ENCODE measurements around the gene MAP3K19.

MAP3K19 gene

DNA sequence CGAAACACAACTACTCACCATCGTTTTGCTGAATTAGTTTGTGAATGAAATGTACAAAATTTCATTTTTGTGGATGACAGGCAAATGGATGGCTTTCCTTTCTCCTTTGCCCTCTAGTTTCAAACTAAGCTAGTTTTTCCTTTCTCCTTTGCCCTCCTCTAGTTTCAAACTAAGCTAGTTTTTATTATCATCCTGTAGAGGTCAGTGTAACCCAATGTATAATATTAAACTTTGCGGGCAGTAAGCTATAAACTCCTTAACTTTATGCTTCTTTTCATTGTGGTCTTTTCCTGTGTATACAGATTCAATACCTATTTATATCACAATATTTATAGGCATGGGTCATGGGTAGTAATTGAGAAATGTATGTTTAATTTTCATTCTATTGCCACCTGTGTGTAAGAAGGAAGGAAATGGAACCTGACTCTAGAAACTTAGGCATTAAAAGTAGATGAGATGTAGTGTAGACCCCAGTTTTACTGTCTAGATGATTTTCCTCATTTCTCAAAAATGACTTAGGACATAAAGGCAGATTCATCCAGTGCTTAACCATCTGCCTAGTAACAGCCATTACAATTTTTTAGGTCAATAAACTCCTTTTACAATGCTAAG, 58.1 kb downstream of the MAP3K19 start:
- Histone ChIP-seq H3K27ac (ENCODE audit: low read depth, low read length) (no peak overlapping the region), H3K36me3 (ENCODE audit: control insufficient read depth, low read length) (no peaks in the 10 kb centered on the region), H3K4me1 (ENCODE audit: control insufficient read depth, low read length) (no peaks in the 10 kb centered on the region), H3F3A (ENCODE audit: control insufficient read depth, insufficient read depth) (no peaks in the 10 kb centered on the region), H3K79me2 (ENCODE audit: control insufficient read depth, low read length) (no peaks in the 10 kb centered on the region), H3K9me2 (replicated peaks; ENCODE audit: control insufficient read depth, low read length) (no peaks in the 10 kb centered on the region), H3K9me3 (ENCODE audit: control insufficient read depth, insufficient read depth, low read length) (no peaks in the 10 kb centered on the region), H3K27me3 (ENCODE audit: control insufficient read depth, low read length) (peaks cover 22% of the 10 kb centered on the region), H3K4me2 (ENCODE audit: low read length) (no peak overlapping the region), H3K4me3 (ENCODE audit: low read length) (no peak overlapping the region), H4K20me1 (ENCODE audit: control insufficient read depth, insufficient read depth, low read depth, low read length) (no peaks in the 10 kb centered on the region)
- TF ChIP-seq, protein P1, sequence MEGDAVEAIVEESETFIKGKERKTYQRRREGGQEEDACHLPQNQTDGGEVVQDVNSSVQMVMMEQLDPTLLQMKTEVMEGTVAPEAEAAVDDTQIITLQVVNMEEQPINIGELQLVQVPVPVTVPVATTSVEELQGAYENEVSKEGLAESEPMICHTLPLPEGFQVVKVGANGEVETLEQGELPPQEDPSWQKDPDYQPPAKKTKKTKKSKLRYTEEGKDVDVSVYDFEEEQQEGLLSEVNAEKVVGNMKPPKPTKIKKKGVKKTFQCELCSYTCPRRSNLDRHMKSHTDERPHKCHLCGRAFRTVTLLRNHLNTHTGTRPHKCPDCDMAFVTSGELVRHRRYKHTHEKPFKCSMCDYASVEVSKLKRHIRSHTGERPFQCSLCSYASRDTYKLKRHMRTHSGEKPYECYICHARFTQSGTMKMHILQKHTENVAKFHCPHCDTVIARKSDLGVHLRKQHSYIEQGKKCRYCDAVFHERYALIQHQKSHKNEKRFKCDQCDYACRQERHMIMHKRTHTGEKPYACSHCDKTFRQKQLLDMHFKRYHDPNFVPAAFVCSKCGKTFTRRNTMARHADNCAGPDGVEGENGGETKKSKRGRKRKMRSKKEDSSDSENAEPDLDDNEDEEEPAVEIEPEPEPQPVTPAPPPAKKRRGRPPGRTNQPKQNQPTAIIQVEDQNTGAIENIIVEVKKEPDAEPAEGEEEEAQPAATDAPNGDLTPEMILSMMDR (IDR thresholded peaks at IDR 0.05; ENCODE audit: low read depth, low read length, poor library complexity, severe bottlenecking), result peak; percentile 64
- no peak for TF ChIP-seq EZH2phosphoT487 (IDR thresholded peaks at IDR 0.05; ENCODE audit: borderline replicate concordance, low read length)

DNA sequence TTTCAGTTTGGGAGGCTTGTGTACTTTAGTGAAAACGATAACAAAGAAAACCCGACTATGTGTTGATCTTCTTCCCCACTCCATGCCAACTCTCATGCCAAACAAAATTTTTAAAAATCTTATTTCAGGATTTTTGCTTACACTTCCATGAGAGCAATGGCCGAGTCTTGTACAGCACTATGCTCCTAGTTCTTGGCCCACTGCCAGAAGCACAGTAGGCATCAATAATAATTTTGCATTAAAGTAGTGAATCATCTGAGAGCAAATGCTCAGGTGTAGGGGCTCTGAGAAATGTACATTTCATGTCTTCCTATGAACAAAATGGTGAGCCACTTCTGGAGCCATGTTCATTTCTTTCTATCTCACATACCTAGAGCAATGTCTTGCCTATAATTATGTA, 62.2 kb downstream of the MAP3K19 start:
- Histone ChIP-seq H3K27ac (ENCODE audit: low read depth, low read length) (no peak overlapping the region), H3K9me3 (ENCODE audit: control insufficient read depth, insufficient read depth, low read length) (no peaks in the 10 kb centered on the region), H3K9me2 (replicated peaks; ENCODE audit: control insufficient read depth, low read length) (no peaks in the 10 kb centered on the region), H3F3A (ENCODE audit: control insufficient read depth, insufficient read depth) (no peaks in the 10 kb centered on the region), H3K79me2 (ENCODE audit: control insufficient read depth, low read length) (no peaks in the 10 kb centered on the region), H3K27me3 (ENCODE audit: control insufficient read depth, low read length) (peaks cover 21% of the 10 kb centered on the region), H3K36me3 (ENCODE audit: control insufficient read depth, low read length) (no peaks in the 10 kb centered on the region), H3K4me1 (ENCODE audit: control insufficient read depth, low read length) (no peaks in the 10 kb centered on the region), H3K4me2 (ENCODE audit: low read length) (no peak overlapping the region), H4K20me1 (ENCODE audit: control insufficient read depth, insufficient read depth, low read depth, low read length) (no peaks in the 10 kb centered on the region), H3K4me3 (ENCODE audit: low read length) (no peak overlapping the region)
- TF ChIP-seq EZH2phosphoT487 (IDR thresholded peaks at IDR 0.05; ENCODE audit: borderline replicate concordance, low read length), result no peak
- TF ChIP-seq, protein P1 (IDR thresholded peaks at IDR 0.05; ENCODE audit: low read depth, low read length, poor library complexity, severe bottlenecking), result no peak

DNA sequence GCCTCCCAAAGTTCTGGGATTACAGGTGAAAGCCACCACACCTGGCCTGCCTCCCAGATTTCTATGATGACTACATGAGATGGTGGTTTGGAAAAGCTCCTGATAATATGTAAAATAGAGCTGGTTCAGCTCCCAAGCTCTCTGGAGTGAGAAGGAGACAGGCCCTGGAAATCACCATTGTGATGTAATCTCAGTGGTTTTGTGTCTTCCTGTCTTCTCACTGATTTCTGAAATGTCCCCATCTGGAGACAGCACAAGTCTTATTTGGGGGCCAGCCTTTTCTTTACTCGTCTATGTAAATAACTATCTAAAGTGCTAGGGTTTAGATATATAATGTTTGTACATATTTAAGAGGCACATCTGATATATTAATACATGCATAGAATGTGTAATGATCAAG, 64.6 kb downstream of the MAP3K19 start:
- no peaks in the 10 kb centered on the region for H3F3A ChIP-seq (ENCODE audit: control insufficient read depth, insufficient read depth)
- H3K9me2 ChIP-seq (replicated peaks; ENCODE audit: control insufficient read depth, low read length), result no peaks in the 10 kb centered on the region
- no peaks in the 10 kb centered on the region for H3K36me3 ChIP-seq (ENCODE audit: control insufficient read depth, low read length)
- H3K4me3 ChIP-seq (ENCODE audit: low read length), result no peak overlapping the region
- peaks cover 15% of the 10 kb centered on the region for H3K27me3 ChIP-seq (ENCODE audit: control insufficient read depth, low read length)
- H3K79me2 ChIP-seq (ENCODE audit: control insufficient read depth, low read length), result no peaks in the 10 kb centered on the region
- TF ChIP-seq EZH2phosphoT487 (IDR thresholded peaks at IDR 0.05; ENCODE audit: borderline replicate concordance, low read length), result no peak
- TF ChIP-seq, protein P1 (IDR thresholded peaks at IDR 0.05; ENCODE audit: low read depth, low read length, poor library complexity, severe bottlenecking), result no peak
- no peaks in the 10 kb centered on the region for H4K20me1 ChIP-seq (ENCODE audit: control insufficient read depth, insufficient read depth, low read depth, low read length)
- H3K27ac ChIP-seq (ENCODE audit: low read depth, low read length), result no peak overlapping the region
- H3K4me1 ChIP-seq (ENCODE audit: control insufficient read depth, low read length), result no peaks in the 10 kb centered on the region
- H3K4me2 ChIP-seq (ENCODE audit: low read length), result no peak overlapping the region
- H3K9me3 ChIP-seq (ENCODE audit: control insufficient read depth, insufficient read depth, low read length), result no peaks in the 10 kb centered on the region

Data from DOHH2 (cell line).